Placental pericyte (primary cell): ENCODE measurements around the gene PTCD1. TPM values are rescaled to one million over a fixed set of nuclear protein-coding genes. Genes with fewer than 3 reads are reported as not detected.

Experiments used
- total RNA-seq: library from RNA; depleted of rRNA; stranded (reverse); fragments of >200 nt; gene quantifications from 2 replicates; pipeline ENCODE4 v1.2.3, GENCODE V29; 2012

PTCD1 gene
- 4.8 and 8.4 TPM in 2 replicates for total RNA-seq

GRCh38 chr7:99438573-99439480 lies at the start of gene PTCD1, which contains the start of gene CPSF4:
Gene PTCD1 (minus strand): TSS chr7:99438798. CDS start chr7:99435242, 3,556 bp downstream.
Gene CPSF4 (plus strand): TSS chr7:99438943. CDS start chr7:99439083, 140 bp downstream.

GRCh38 chr7:99472561-99473314 lies 34.1 kb upstream of the PTCD1 start, which contains the start of gene ZNF789:
Gene ZNF789 (plus strand): TSS chr7:99472890. CDS start chr7:99476457, 3,567 bp downstream.

DNA sequence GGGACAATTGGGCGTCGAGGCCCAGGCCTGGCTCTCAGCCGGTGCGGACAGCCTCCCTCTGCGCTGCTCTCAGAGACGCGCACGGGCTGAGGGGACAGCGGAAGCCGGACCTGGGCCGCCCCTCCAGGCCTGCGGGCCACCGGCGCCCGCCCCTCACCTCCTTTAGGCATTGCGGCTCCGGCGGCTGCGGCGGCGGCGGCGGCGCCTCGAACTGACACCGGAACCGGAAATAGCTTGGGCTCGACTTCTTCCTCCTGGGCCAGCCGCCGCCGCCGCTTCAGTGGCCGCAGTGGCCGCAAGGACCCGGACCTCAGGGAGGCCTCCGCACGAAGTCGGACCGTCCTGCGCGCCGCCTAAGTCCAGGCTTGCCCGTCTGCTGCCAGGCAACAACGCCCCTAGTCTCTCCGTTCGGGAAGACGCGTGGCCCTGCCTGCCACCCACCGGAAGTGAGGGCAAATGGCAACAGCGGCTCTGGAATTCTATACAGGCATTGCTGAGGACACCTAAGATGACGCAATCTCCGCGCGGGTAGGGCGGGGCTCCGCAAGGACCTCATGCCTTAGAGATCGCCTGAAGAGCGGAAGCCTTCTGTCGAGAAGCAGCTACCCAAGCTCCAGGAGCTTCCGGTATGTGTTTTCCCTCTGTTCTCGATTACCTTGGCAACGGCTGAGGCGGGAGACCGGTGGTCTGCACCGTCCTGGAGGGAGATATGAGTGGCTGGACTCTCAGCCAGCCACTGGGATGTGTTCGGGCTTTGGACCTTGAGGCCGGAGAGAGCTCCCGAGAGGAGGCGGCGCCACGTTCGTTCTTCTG lies 30.0 kb downstream of the PTCD1 start, which contains the start of the genes BUD31 and PDAP1:
Gene BUD31, plus strand, starts transcription at position 591 of the 813 bp plus-strand sequence. CDS start 2,124 bp downstream, outside the sequence.
Gene PDAP1, minus strand, starts transcription at position 219 of the 813 bp plus-strand sequence. Its CDS starts 49 bp downstream, at position 170.

GRCh38 chr7:99374111-99375064 lies 64.2 kb downstream of the PTCD1 start, which contains the start of gene ARPC1B:
Gene ARPC1B (plus strand): TSS chr7:99374730. CDS start chr7:99385715, 10,985 bp downstream.

Other genes starting within 250 kb of the PTCD1 start
- not detected in 2 replicates for gene KPNA7, start 230.7 kb downstream of the PTCD1 start, total RNA-seq
- 0.43 TPM in 1 of 2 replicates, not detected in the other for gene MYH16, start 166.0 kb downstream of the PTCD1 start, total RNA-seq
- gene ARPC1A, start 112.9 kb downstream of the PTCD1 start, total RNA-seq: 209 and 273 TPM in 2 replicates
- gene ARPC1B, start 64.1 kb downstream of the PTCD1 start, total RNA-seq: 399 and 536 TPM in 2 replicates
- gene PDAP1, start 30.2 kb downstream of the PTCD1 start, total RNA-seq: 42.1 and 74.0 TPM in 2 replicates
- gene BUD31, start 29.8 kb downstream of the PTCD1 start, total RNA-seq: 87.6 and 133 TPM in 2 replicates
- 33.4 and 39.6 TPM in 2 replicates for gene CPSF4, start 145 bp upstream of the PTCD1 start, total RNA-seq
- 99.8 and 214 TPM in 2 replicates for gene ATP5MF, start 27.4 kb upstream of the PTCD1 start, total RNA-seq
- gene ZNF789, start 34.1 kb upstream of the PTCD1 start, total RNA-seq: 4.4 and 9.7 TPM in 2 replicates
- 28.2 and 31.9 TPM in 2 replicates for gene ZNF394, start 61.5 kb upstream of the PTCD1 start, total RNA-seq
- 16.0 and 16.9 TPM in 2 replicates for gene ZKSCAN5, start 65.9 kb upstream of the PTCD1 start, total RNA-seq
- gene FAM200A, start 113.3 kb upstream of the PTCD1 start, total RNA-seq: 3.9 and 5.7 TPM in 2 replicates
- gene ZNF655, start 119.8 kb upstream of the PTCD1 start, total RNA-seq: 65.9 and 85.3 TPM in 2 replicates
- gene TMEM225B, start 159.5 kb upstream of the PTCD1 start, total RNA-seq: 0.44 TPM in 1 of 2 replicates, not detected in the other
- gene ZSCAN25, start 178.1 kb upstream of the PTCD1 start, total RNA-seq: 8.3 and 15.9 TPM in 2 replicates
- gene CYP3A5, start 241.2 kb upstream of the PTCD1 start, total RNA-seq: under 0.01 and 0.72 TPM in 2 replicates